HG03039 (cell line): ENCODE measurements around the gene SUSD5.
"Not testable (repeated sequence)": the region's sequence is repeated elsewhere in the genome, so short reads cannot be mapped to it uniquely, and the experiment has no call there.

Source experiments
- ATAC-seq: cut with Tn5 transposase; IDR thresholded peaks from one replicate; pipeline ENCODE4 v1.9.1; 2021; ENCODE audit warnings: mild to moderate bottlenecking, moderate library complexity; ENCODE audit not compliant: unreplicated experiment

Gene SUSD5

DNA sequence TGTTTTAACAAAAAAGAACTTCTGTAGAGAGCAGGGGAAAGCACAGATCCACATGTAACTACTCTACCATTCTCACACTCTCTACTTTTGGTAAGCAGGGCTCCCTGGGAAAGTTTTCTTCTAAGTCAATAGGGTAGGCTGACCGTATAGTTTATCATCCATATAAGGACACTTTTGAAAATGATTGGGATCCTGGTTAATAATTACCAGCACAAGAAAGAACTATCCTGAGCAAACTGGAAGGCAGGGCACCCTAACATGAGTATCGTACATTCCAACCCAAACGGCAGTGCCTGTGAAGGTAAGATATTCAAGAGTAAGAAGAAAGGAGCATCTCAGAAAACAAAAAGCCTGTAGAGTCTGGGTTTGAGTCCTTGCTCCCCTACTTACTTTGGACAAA lies 22.1 kb downstream of the SUSD5 start:
- no peak for ATAC-seq

GRCh38 chr3:33194303-33194702 lies 24.3 kb downstream of the SUSD5 start:
- ATAC-seq = no peak

GRCh38 chr3:33187368-33187634 lies 31.3 kb downstream of the SUSD5 start:
- no peak for ATAC-seq

GRCh38 chr3:33186524-33187367 lies 31.9 kb downstream of the SUSD5 start:
- ATAC-seq = no peak

DNA sequence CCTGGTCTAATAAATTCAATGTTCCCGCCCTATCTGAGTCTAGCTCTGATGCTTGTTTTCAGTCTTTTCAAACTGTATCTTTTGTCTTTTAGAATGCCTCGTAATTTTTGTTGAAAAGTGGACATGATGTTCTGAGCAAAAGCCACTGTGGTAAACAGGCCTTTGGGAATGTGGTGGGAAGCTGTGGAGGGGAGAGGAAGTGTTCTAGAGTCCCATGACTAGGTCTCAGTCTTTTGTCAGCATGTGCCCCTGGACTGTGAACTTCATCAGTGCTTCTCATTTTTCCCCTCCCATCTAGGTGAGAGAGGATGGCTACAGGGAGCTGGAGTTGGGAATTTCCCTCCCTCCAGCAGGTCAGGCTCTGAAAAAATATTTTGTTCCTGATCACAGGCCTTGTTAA lies 33.7 kb downstream of the SUSD5 start:
- ATAC-seq = no peak

- ATAC-seq = not testable (repeated sequence)
Observed at GRCh38 chr3:33181641-33182040, 37.0 kb downstream of the SUSD5 start.

DNA sequence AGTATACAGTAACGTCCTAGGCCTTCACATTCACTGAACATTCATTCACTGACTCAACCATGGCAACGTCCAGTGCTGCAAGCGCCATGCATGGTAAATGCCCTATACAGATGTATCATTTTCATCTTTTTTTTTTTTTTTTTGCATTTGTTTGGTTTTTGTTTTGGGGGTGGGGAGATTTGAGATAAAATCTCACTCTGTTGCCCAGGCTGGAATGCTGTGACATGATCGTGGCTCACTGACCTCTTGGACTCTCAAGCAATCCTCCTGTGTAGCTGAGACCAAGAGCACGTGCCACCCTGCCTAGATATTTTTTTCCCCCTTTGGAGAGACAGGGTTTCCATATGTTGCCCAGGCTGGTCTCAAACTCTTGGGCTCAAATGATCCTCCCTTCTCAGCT lies 37.4 kb downstream of the SUSD5 start:
- ATAC-seq = no peak

GRCh38 chr3:33179132-33179531 lies 39.5 kb downstream of the SUSD5 start:
- no peak for ATAC-seq

- no peak for ATAC-seq
Observed at GRCh38 chr3:33174711-33175414, 43.7 kb downstream of the SUSD5 start.

- no peak for ATAC-seq
Observed at GRCh38 chr3:33174095-33174494, 44.5 kb downstream of the SUSD5 start.

GRCh38 chr3:33173672-33174071 lies 44.9 kb downstream of the SUSD5 start:
- no peak for ATAC-seq

GRCh38 chr3:33173103-33173502 lies 45.5 kb downstream of the SUSD5 start:
- ATAC-seq = no peak

- ATAC-seq = no peak
Observed at GRCh38 chr3:33171580-33171979, 47.0 kb downstream of the SUSD5 start.

- ATAC-seq = no peak
Observed at GRCh38 chr3:33170531-33170930, 48.1 kb downstream of the SUSD5 start.

- no peak for ATAC-seq
Observed at GRCh38 chr3:33167716-33168336, 50.8 kb downstream of the SUSD5 start.

GRCh38 chr3:33167284-33167683 lies 51.3 kb downstream of the SUSD5 start:
- no peak for ATAC-seq

DNA sequence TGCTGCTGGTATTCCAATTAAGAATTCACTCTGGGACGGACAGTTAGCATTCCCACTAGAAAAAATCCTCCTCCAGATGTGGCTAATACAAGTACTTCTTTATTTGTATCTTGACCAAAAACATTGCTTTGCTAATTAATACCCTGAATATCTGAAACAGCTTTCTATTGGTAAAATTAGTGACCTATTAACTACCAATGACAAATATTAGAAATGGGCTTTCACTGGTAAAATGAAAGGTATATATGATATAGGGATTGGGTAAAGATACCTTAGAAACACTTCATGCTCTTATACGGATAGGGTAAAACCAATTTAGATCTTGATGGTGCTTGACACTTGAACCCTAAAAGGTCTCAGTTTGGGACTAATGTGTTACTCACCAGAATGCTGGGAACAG lies 52.5 kb downstream of the SUSD5 start:
- no peak for ATAC-seq

- ATAC-seq = no peak
Observed at GRCh38 chr3:33165372-33165771, 53.2 kb downstream of the SUSD5 start.

GRCh38 chr3:33162621-33163020 lies 56.0 kb downstream of the SUSD5 start:
- not testable (repeated sequence) for ATAC-seq

DNA sequence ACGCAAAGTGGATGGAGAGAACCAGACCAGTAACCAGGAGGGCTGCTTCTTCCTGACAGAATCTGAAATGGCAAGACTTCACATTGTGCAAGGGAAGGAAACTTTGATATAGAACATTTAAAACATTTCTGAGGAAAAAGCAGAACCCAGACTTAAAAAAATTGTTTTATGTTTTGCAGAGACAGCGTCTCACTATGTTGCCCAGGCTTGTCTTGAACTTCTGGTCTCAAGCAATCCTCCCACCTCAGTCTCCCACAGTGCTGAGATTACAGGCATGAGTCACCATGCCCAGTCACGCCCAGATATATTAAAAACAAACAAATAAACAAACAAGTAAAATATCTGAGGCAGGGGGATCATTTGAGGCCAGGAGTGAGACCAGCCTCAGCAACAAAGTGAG lies 58.6 kb downstream of the SUSD5 start:
- no peak for ATAC-seq

DNA sequence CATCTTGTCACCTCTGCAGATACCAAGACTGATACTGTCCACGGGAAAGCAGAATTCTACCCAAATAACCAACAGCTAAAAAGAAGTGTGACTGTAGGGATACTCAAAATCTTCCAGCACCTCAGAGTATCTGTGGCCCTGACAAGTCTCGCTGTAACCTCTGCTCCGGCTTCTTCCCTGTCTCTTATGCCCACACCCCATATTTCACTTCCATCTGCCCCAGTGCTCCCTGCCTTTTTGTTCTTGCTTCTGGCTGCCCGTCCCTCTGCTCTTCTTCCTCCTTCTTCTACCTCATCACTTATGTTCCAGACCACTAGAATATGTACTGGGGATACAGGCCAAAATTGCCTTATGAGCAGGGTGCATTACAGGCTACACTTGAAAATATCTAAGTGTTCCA lies 59.4 kb downstream of the SUSD5 start:
- ATAC-seq = no peak

DNA sequence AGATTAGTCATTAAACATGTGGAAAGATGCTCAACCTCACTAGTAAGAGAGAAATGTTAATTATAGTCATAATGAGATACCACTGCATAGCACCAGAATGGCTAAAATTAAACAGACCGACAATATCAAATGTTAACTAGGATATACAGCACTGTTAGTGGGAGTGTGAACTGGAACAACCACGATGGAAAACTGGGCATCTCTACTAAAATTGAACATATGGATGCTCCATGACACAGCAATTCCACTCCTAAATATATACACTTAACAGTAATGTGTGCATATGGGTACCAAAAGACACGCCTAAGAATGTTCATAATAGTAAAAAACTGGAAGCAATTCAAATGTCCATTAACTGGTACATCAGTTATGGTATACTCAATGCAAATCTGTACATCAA lies 63.3 kb downstream of the SUSD5 start:
- ATAC-seq = no peak
